H9 (cell line): ENCODE results near the gene NKX2-2. TPM values are rescaled to one million over a fixed set of nuclear protein-coding genes. Genes with fewer than 3 reads are reported as not detected.

Experiments used
- DNase-seq: peaks from one replicate; pipeline ENCODE4 v3.0.0-alpha.2; 2017
- H2AFZ ChIP-seq: one replicate; pipeline ENCODE4 v1.6.1; 2013; ENCODE audit warnings: mild to moderate bottlenecking, low read length, control low read depth, moderate library complexity
- H2AK5ac ChIP-seq: 2 replicates; pipeline ENCODE4 v1.6.1; 2013; ENCODE audit warnings: low read length, control low read depth, mixed read lengths; ENCODE audit not compliant: insufficient read length
- H2BK120ac ChIP-seq: one replicate; pipeline ENCODE4 v1.6.1; 2013; ENCODE audit warnings: low read depth, mild to moderate bottlenecking, low read length, control low read depth, inconsistent platforms; ENCODE audit not compliant: poor library complexity, severe bottlenecking
- H2BK12ac ChIP-seq: 2 replicates; pipeline ENCODE4 v1.6.1; 2013; ENCODE audit warnings: low read length, control low read depth, mixed read lengths, low read depth; ENCODE audit not compliant: insufficient read length
- H2BK15ac ChIP-seq: 2 replicates; pipeline ENCODE4 v1.6.1; 2013; ENCODE audit warnings: low read depth, low read length, control low read depth
- H2BK20ac ChIP-seq: one replicate; pipeline ENCODE4 v1.6.1; 2013; ENCODE audit warnings: low read depth, mild to moderate bottlenecking, low read length, control low read depth, inconsistent platforms; ENCODE audit not compliant: poor library complexity, severe bottlenecking
- H2BK5ac ChIP-seq: 2 replicates; pipeline ENCODE4 v1.6.1; 2013; ENCODE audit warnings: low read length, control low read depth, mixed read lengths; ENCODE audit not compliant: insufficient read length
- H3K14ac ChIP-seq: 2 replicates; pipeline ENCODE4 v1.6.1; 2013; ENCODE audit warnings: low read length, control low read depth; ENCODE audit not compliant: insufficient read depth
- H3K18ac ChIP-seq: 2 replicates; pipeline ENCODE4 v1.6.1; 2013; ENCODE audit warnings: low read depth, mild to moderate bottlenecking, mixed read lengths, low read length, control low read depth; ENCODE audit not compliant: insufficient read length
- H3K23ac ChIP-seq: 2 replicates; pipeline ENCODE4 v1.6.1; 2013; ENCODE audit warnings: low read length, control low read depth, mixed read lengths, low read depth; ENCODE audit not compliant: insufficient read length
- H3K23me2 ChIP-seq: 2 replicates; pipeline ENCODE4 v1.6.1; 2013; ENCODE audit warnings: low read depth, mild to moderate bottlenecking, mixed read lengths, low read length, control low read depth; ENCODE audit not compliant: insufficient read length, poor library complexity, severe bottlenecking
- H3K27ac ChIP-seq: 2 replicates; pipeline ENCODE4 v1.5.1; 2013; ENCODE audit warnings: low read length, control low read depth, mixed read lengths, low read depth; ENCODE audit not compliant: insufficient read length
- H3K27me3 ChIP-seq: 2 replicates; pipeline ENCODE4 v1.6.1; 2013; ENCODE audit warnings: low read length, control low read depth, inconsistent platforms; ENCODE audit not compliant: insufficient read depth
- H3K4ac ChIP-seq: 2 replicates; pipeline ENCODE4 v1.6.1; 2013; ENCODE audit warnings: low read depth, mild to moderate bottlenecking, control low read depth, inconsistent platforms, low read length, moderate library complexity
- H3K4me1 ChIP-seq: 2 replicates; pipeline ENCODE4 v1.6.1; 2013; ENCODE audit warnings: low read length, control low read depth, inconsistent platforms; ENCODE audit not compliant: insufficient read depth
- H3K4me2 ChIP-seq: 2 replicates; pipeline ENCODE4 v1.6.1; 2013; ENCODE audit warnings: low read length, control low read depth, mixed read lengths; ENCODE audit not compliant: insufficient read length, insufficient read depth
- H3K56ac ChIP-seq: 2 replicates; pipeline ENCODE4 v1.6.1; 2013; ENCODE audit warnings: low read depth, mild to moderate bottlenecking, mixed read lengths, low read length, control low read depth; ENCODE audit not compliant: insufficient read length
- H3K79me1 ChIP-seq: 2 replicates; pipeline ENCODE4 v1.6.1; 2013; ENCODE audit warnings: low read depth, mild to moderate bottlenecking, moderate library complexity, low read length, control low read depth, inconsistent platforms; ENCODE audit not compliant: insufficient read depth, poor library complexity, severe bottlenecking
- H3K79me2 ChIP-seq: 2 replicates; pipeline ENCODE4 v1.6.1; 2013; ENCODE audit warnings: low read length, control low read depth, inconsistent platforms; ENCODE audit not compliant: insufficient read depth
- H3K9ac ChIP-seq: 2 replicates; pipeline ENCODE4 v1.6.1; 2013; ENCODE audit warnings: low read length, control low read depth, mixed read lengths; ENCODE audit not compliant: insufficient read length; ENCODE audit errors: extremely low read depth
- H3K9me3 ChIP-seq: one replicate; pipeline ENCODE4 v1.6.1; 2013; ENCODE audit warnings: low read depth, low read length, inconsistent platforms; ENCODE audit not compliant: control insufficient read depth
- H3T11ph ChIP-seq: one replicate; pipeline ENCODE4 v1.6.1; 2013; ENCODE audit warnings: mild to moderate bottlenecking, low read length, control low read depth, inconsistent platforms
- H4K20me1 ChIP-seq: one replicate; pipeline ENCODE4 v1.6.1; 2013; ENCODE audit not compliant: control insufficient read depth, insufficient read length, insufficient read depth
- H4K5ac ChIP-seq: 2 replicates; pipeline ENCODE4 v1.6.1; 2013; ENCODE audit warnings: low read depth, mild to moderate bottlenecking, mixed read lengths, low read length, control low read depth; ENCODE audit not compliant: insufficient read length
- H4K8ac ChIP-seq: replicated peaks from 2 replicates; pipeline ENCODE4 v1.6.1; 2013; ENCODE audit warnings: low read length, control low read depth, mixed read lengths, low read depth; ENCODE audit not compliant: insufficient read length
- H4K91ac ChIP-seq: 2 replicates; pipeline ENCODE4 v1.6.1; 2013; ENCODE audit warnings: low read depth, mild to moderate bottlenecking, moderate library complexity, mixed read lengths, low read length, control low read depth; ENCODE audit not compliant: insufficient read length
- H3K27ac Mint-ChIP-seq, 3 experiments: 2 replicates in 2 of 3; 3 replicates in 1 of 3; pipeline ENCODE4 v1.8.0; 2020 to 2021; ENCODE audit warnings: mixed read lengths in 3 of 3, mild to moderate bottlenecking in 1 of 3, moderate library complexity in 1 of 3
- H3K27me3 Mint-ChIP-seq: 2 replicates; pipeline ENCODE4 v1.8.0; 2021; ENCODE audit warnings: low read depth, mild to moderate bottlenecking, moderate library complexity, mixed read lengths
- H3K36me3 Mint-ChIP-seq, 3 experiments: 2 replicates in 2 of 3; 3 replicates in 1 of 3; pipeline ENCODE4 v1.8.0; 2020 to 2021; ENCODE audit warnings: low read depth in 3 of 3, mixed read lengths in 3 of 3; ENCODE audit not compliant: insufficient read depth in 1 of 3
- H3K4me1 Mint-ChIP-seq, 2 experiments: 2 replicates each; pipeline ENCODE4 v1.8.0; 2020; ENCODE audit warnings: mixed read lengths in 2 of 2
- H3K4me3 Mint-ChIP-seq, 2 experiments: 2 replicates in 1 of 2; 3 replicates in 1 of 2; pipeline ENCODE4 v1.8.0; 2020 to 2021; ENCODE audit warnings: mild to moderate bottlenecking in 2 of 2, mixed read lengths in 2 of 2, moderate library complexity in 1 of 2
- H3K9me3 Mint-ChIP-seq, 2 experiments: 2 replicates in 1 of 2; 3 replicates in 1 of 2; pipeline ENCODE4 v1.8.0; 2020; ENCODE audit warnings: mild to moderate bottlenecking in 2 of 2, mixed read lengths in 2 of 2, moderate library complexity in 1 of 2
- WGBS: extraction: QIAGEN DNeasy Blood & Tissue Kit; methylation state at CpG from one replicate; pipeline ENCODE4 v1.1.7; 2013; ENCODE audit warnings: missing lambda C conversion rate, low lambda C conversion rate, mixed read lengths; ENCODE audit not compliant: insufficient read length; ENCODE audit errors: extremely low coverage; 5-methylcytosine and 5-hydroxymethylcytosine counted together
- total RNA-seq: library from RNA; stranded (reverse); gene quantifications from 2 replicates; pipeline ENCODE4 v1.2.1, GENCODE V29; 2021
- TF ChIP-seq, protein P1 (sequence below): fragments of 200-600 bp; sonication (generic); conservative IDR thresholded peaks from 3 replicates; pipeline ENCODE4 v1.8.0; 2021; ENCODE audit warnings: antibody characterized with exemption, mild to moderate bottlenecking

NKX2-2 gene
- total RNA-seq, 1 experiment from 2014 or later: not detected

DNA sequence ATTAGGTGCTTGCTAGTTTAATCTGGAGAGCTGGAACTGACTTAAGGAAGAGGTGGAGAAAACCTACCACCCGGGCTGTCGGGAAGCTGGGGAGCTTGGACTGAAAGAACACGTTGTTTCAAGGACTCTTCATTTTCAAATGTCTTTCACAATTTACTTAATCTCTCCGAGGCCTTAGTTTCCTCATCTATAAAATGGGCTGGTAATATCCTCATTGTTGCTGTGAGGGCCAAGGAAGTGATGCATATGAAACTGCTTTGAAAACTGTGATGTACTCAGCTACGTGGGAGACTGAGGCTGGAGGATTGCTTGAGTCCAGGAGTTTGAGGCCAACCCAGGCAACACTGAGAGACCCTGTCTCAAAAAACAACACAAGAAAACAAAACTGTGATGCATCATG, 36.7 kb upstream of the NKX2-2 start:
- H3K4me3 Mint-ChIP-seq: no peak overlapping the region
- H3K9me3 ChIP-seq: no peaks in the 10 kb centered on the region
- H3K56ac ChIP-seq: no peak overlapping the region
- H2BK15ac ChIP-seq: no peak overlapping the region
- DNase-seq: no peak
- no peak overlapping the region for H4K5ac ChIP-seq
- no peak overlapping the region for H2AK5ac ChIP-seq
- H2AFZ ChIP-seq: no peak overlapping the region
- H3K23me2 ChIP-seq: no peaks in the 10 kb centered on the region
- no peak overlapping the region for H3K23ac ChIP-seq
- no peak overlapping the region for H3K14ac ChIP-seq
- no peak overlapping the region for H2BK20ac ChIP-seq
- H2BK120ac ChIP-seq: no peak overlapping the region
- no peak overlapping the region for H3K4ac ChIP-seq
- H3K9me3 Mint-ChIP-seq: no peaks in the 10 kb centered on the region
- H3K4me1 ChIP-seq: peaks cover 7% of the 10 kb centered on the region; the same call in 1 of the 2 replicates
- H3K4me2 ChIP-seq: no peak overlapping the region
- no peak overlapping the region for H2BK5ac ChIP-seq
- H3K27me3 Mint-ChIP-seq: no peaks in the 10 kb centered on the region
- H2BK12ac ChIP-seq: no peak overlapping the region
- no peak overlapping the region for H4K91ac ChIP-seq
- H3K4me1 Mint-ChIP-seq: peaks cover 9 to 15% of the 10 kb centered on the region in 2 experiments
- no peak overlapping the region for H3K9ac ChIP-seq
- no peaks in the 10 kb centered on the region for H3K27me3 ChIP-seq
- H4K8ac ChIP-seq: no peak overlapping the region
- no peak overlapping the region for H3K27ac Mint-ChIP-seq
- TF ChIP-seq, protein P1, sequence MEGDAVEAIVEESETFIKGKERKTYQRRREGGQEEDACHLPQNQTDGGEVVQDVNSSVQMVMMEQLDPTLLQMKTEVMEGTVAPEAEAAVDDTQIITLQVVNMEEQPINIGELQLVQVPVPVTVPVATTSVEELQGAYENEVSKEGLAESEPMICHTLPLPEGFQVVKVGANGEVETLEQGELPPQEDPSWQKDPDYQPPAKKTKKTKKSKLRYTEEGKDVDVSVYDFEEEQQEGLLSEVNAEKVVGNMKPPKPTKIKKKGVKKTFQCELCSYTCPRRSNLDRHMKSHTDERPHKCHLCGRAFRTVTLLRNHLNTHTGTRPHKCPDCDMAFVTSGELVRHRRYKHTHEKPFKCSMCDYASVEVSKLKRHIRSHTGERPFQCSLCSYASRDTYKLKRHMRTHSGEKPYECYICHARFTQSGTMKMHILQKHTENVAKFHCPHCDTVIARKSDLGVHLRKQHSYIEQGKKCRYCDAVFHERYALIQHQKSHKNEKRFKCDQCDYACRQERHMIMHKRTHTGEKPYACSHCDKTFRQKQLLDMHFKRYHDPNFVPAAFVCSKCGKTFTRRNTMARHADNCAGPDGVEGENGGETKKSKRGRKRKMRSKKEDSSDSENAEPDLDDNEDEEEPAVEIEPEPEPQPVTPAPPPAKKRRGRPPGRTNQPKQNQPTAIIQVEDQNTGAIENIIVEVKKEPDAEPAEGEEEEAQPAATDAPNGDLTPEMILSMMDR: no peak
- H3K18ac ChIP-seq: no peak overlapping the region
- no peak overlapping the region for H3K27ac ChIP-seq
- H4K20me1 ChIP-seq: no peaks in the 10 kb centered on the region
- no peaks in the 10 kb centered on the region for H3K79me2 ChIP-seq
- WGBS: no CpG with 5 or more reads among the region's 5 CpGs
- no peak overlapping the region for H3T11ph ChIP-seq
- H3K79me1 ChIP-seq: no peaks in the 10 kb centered on the region
- no peaks in the 10 kb centered on the region for H3K36me3 Mint-ChIP-seq
